ENCODE measurements around the gene MAP2K2. TPM values are rescaled to one million over a fixed set of nuclear protein-coding genes. Genes with fewer than 3 reads are reported as not detected.

The MAP2K2 gene
- total RNA-seq, 1 experiment from 2014 or later = 171 TPM

DNA sequence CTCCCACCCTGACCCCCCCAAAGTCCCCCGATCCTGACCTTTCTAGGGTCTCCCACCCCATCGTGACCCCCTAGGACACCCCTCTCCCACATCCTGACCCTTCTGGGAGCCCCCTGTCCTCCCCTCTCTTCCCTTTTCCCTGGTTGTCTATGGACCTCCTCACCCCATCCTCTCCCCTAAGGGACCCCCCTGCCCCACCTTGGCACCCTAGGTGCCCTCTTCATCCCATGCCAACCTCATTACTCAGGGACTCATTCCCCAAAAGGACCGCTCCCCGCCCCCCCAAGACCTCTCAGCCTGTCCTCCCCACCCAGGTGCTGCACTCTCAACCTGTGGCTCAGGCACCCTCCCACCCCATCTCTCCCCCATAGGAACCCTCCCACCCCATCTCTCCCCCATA is 2.1 kb downstream of the MAP2K2 start:
- ChIA-PET POLR2A (no interaction called here), CTCF (no interaction called here)
- no TSS peak for BruUV-seq (replicated peaks)
- Mint-ChIP-seq H3K27ac (ENCODE audit: low read depth, unreplicated experiment) (peak overlapping the region; percentile 96), H3K27me3 (ENCODE audit: insufficient read depth, unreplicated experiment) (no peaks in the 10 kb centered on the region), H3K4me1 (ENCODE audit: insufficient read depth, unreplicated experiment) (peaks cover 17% of the 10 kb centered on the region), H3K4me3 (ENCODE audit: unreplicated experiment) (no peak overlapping the region), H3K9me3 (ENCODE audit: unreplicated experiment) (no peaks in the 10 kb centered on the region), H3K36me3 (ENCODE audit: insufficient read depth, unreplicated experiment) (peaks cover 28% of the 10 kb centered on the region)
- TF ChIP-seq, protein P1, sequence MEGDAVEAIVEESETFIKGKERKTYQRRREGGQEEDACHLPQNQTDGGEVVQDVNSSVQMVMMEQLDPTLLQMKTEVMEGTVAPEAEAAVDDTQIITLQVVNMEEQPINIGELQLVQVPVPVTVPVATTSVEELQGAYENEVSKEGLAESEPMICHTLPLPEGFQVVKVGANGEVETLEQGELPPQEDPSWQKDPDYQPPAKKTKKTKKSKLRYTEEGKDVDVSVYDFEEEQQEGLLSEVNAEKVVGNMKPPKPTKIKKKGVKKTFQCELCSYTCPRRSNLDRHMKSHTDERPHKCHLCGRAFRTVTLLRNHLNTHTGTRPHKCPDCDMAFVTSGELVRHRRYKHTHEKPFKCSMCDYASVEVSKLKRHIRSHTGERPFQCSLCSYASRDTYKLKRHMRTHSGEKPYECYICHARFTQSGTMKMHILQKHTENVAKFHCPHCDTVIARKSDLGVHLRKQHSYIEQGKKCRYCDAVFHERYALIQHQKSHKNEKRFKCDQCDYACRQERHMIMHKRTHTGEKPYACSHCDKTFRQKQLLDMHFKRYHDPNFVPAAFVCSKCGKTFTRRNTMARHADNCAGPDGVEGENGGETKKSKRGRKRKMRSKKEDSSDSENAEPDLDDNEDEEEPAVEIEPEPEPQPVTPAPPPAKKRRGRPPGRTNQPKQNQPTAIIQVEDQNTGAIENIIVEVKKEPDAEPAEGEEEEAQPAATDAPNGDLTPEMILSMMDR (IDR thresholded peaks at IDR 0.05; ENCODE audit: unreplicated experiment) = no peak
- DNase-seq (ENCODE audit: unreplicated experiment) = no peak
- intact Hi-C loops (cut with micrococcal nuclease) = no loop called here

DNA sequence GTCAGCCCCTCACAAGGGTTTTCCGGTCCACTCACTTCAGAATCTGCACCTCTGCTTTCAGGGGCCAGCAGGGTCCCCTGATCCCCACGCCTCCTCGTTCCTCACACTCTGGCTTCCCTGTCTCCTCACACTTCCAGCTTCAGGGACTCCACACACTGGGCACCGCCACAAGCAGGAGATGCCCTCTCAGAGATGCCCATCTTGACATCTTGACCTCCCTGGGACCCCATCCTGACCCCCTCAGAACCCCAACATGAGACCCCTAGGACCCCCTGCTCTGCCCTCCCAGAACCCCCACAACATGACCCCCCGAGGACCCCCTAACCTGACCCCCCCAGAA is 2.7 kb downstream of the MAP2K2 start:
- ChIA-PET POLR2A (interaction anchor here (0.9 kb wide), 1 partner anchor 280 kb away, joined by 3 read pairs; no protein-coding TSS in a partner anchor), CTCF (interaction anchor here (0.9 kb wide), 1 partner anchor 20 kb away, joined by 3 read pairs; no protein-coding TSS in a partner anchor)
- no peak overlapping the region for H3K27ac Mint-ChIP-seq (ENCODE audit: low read depth, unreplicated experiment)
- H3K4me1 Mint-ChIP-seq (ENCODE audit: insufficient read depth, unreplicated experiment) = peaks cover 17% of the 10 kb centered on the region
- DNase-seq (ENCODE audit: unreplicated experiment) = no peak
- intact Hi-C loops (cut with micrococcal nuclease) = no loop called here
- TF ChIP-seq, protein P1 (IDR thresholded peaks at IDR 0.05; ENCODE audit: unreplicated experiment) = no peak
- H3K9me3 Mint-ChIP-seq (ENCODE audit: unreplicated experiment) = no peaks in the 10 kb centered on the region
- H3K4me3 Mint-ChIP-seq (ENCODE audit: unreplicated experiment) = no peak overlapping the region
- BruUV-seq (replicated peaks) = no TSS peak
- H3K27me3 Mint-ChIP-seq (ENCODE audit: insufficient read depth, unreplicated experiment) = no peaks in the 10 kb centered on the region
- H3K36me3 Mint-ChIP-seq (ENCODE audit: insufficient read depth, unreplicated experiment) = peaks cover 28% of the 10 kb centered on the region

DNA sequence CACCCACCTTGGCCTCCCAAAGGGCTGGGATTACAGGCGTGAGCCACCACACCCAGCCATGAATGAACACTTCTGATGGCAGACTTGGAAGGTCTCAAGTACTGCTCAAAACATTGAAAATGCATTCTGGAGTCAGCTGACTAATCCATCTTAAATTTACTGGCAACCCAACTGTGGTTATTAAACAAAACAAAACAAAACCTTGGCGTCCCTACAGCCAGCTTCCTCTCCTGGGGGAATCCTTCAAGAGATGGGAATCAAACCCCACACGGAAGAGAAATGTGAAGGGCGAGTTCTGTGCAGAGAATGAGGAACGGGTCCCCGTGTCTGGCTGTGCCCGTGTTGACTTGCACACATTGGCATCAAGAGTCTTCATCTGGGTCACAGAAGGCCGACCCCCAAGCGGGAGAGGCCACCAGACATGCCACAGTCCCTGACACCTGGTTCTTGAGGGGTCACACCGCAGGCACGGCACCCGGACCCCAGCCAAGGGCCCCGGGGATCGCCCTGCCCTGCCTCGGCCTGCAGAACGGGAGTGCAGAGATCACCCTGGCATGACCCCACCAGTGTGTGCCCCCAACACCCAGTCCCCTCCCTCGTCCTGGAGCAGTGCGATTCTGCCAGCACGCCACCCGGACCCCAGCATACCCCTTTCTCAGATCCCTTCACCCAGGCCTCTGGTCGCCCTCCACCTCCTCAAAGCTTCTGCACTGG is 3.2 kb downstream of the MAP2K2 start:
- Mint-ChIP-seq H3K4me3 (ENCODE audit: unreplicated experiment) (no peak overlapping the region), H3K9me3 (ENCODE audit: unreplicated experiment) (no peaks in the 10 kb centered on the region), H3K4me1 (ENCODE audit: insufficient read depth, unreplicated experiment) (peaks cover 17% of the 10 kb centered on the region), H3K27ac (ENCODE audit: low read depth, unreplicated experiment) (no peak overlapping the region), H3K27me3 (ENCODE audit: insufficient read depth, unreplicated experiment) (no peaks in the 10 kb centered on the region), H3K36me3 (ENCODE audit: insufficient read depth, unreplicated experiment) (peaks cover 30% of the 10 kb centered on the region)
- TF ChIP-seq, protein P1 (IDR thresholded peaks at IDR 0.05; ENCODE audit: unreplicated experiment) = no peak
- intact Hi-C loops (cut with micrococcal nuclease) = no loop called here
- BruUV-seq (replicated peaks) = no TSS peak
- ChIA-PET POLR2A (interaction anchor here (0.9 to 1.6 kb wide), 3 partner anchors 11 to 280 kb away, joined by 3 to 4 read pairs (median 4); no protein-coding TSS in a partner anchor), CTCF (interaction anchor here (0.9 to 2.4 kb wide), 2 partner anchors 20 kb away, joined by 3 to 8 read pairs; no protein-coding TSS in a partner anchor)
- no peak for DNase-seq (ENCODE audit: unreplicated experiment)

DNA sequence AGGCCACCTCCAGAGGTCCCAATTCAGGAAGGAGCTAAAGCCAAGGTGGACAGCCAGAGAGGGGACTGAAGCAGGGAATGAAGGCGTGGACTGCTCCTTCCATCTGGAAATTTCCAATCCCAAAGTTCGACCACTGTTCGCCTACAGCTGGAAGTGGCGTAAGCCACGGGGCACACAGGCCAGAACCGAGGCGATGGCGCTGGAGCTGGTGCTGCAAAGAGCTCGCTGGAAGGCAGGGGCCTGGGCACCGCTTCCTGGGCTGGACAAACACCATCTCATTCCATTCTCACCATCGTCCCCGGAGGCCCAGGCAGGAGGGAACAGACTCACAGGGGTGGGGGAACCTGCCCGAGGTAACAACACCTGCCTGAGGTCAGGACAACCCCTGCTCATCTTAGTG is 4.2 kb downstream of the MAP2K2 start:
- intact Hi-C loops (cut with micrococcal nuclease) = no loop called here
- BruUV-seq (replicated peaks) = no TSS peak
- Mint-ChIP-seq H3K4me1 (ENCODE audit: insufficient read depth, unreplicated experiment) (peaks cover 17% of the 10 kb centered on the region), H3K4me3 (ENCODE audit: unreplicated experiment) (no peak overlapping the region), H3K36me3 (ENCODE audit: insufficient read depth, unreplicated experiment) (peaks cover 34% of the 10 kb centered on the region), H3K27ac (ENCODE audit: low read depth, unreplicated experiment) (no peak overlapping the region), H3K9me3 (ENCODE audit: unreplicated experiment) (no peaks in the 10 kb centered on the region), H3K27me3 (ENCODE audit: insufficient read depth, unreplicated experiment) (no peaks in the 10 kb centered on the region)
- ChIA-PET CTCF (interaction anchor here (0.6 to 2.4 kb wide), 2 partner anchors 21 to 42 kb away, joined by 4 to 8 read pairs; no protein-coding TSS in a partner anchor), POLR2A (interaction anchor here (1.1 to 1.6 kb wide), 3 partner anchors 12 to 21 kb away, joined by 3 to 4 read pairs (median 4); no protein-coding TSS in a partner anchor)
- TF ChIP-seq, protein P1 (IDR thresholded peaks at IDR 0.05; ENCODE audit: unreplicated experiment) = no peak
- no peak for DNase-seq (ENCODE audit: unreplicated experiment)

All from MCF 10A (cell line).